Fibroblast of skin of left quadriceps (primary cell): ENCODE results near the gene ZDHHC7.

Experiments
- DNase-seq, 2 experiments: peaks; one replicate each; pipeline ENCODE4 v3.0.0-alpha.2; 2013; ENCODE audit warnings: low read depth in 2 of 2

The ZDHHC7 gene

GRCh38 chr16:85018529-85019236, 7.3 kb upstream of the ZDHHC7 start:
- DNase-seq = no peak

- DNase-seq = no peak
These were observed 6.3 kb upstream of the ZDHHC7 start for GRCh38 chr16:85017633-85018032.

DNA sequence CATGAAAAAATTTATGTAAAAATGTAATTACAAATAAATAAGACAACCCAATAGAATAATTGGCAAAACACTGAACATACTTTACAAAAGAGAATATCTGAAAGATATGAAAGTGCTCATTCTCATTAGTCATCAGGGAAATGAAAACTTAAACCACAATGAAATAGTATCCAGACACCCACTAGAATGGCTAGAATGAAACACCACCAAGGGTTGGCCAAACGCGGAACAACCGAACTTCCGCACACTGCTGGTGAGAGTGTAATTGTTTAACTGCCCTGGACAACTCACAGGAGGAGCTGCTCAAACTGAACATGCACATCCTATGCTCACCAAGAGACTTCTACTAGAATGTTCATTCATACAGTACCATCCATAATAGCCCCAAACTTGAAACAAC, 5.8 kb upstream of the ZDHHC7 start:
- no peak for DNase-seq

DNA sequence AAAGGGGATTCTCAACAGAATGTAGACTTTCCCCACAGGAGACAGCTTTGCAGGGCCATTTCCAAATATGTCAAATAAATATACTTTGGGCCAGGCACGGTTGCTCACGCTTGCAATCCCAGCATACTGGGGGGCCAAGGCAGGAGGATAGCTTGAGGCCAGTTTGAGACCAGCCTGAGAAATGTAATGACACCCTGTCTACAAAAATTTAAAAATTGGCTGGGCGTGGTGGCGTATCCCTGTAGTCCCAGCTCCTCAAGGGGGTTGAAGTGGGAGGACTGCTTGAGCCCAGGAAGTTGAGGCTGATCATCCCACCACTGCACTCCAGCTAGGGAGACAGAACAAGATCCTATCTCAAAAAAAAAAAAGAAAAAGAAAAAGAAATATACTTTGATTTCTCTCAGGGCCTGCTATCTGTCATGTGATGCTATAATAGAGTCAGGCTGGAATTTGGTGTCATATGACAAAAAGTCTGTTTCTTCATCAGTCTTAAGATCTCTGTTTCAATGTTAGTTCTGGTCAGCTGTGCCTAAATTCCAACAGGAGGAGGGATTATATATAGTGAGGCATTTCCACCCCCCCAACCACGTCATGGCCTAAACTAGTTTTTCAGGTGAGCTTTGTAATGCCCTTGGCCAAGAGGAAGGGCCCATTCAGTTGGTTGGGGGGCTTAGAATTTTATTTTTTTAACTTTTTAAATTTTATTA, 4.3 kb upstream of the ZDHHC7 start:
- no peak for DNase-seq

- no peak for DNase-seq
These were observed 3.0 kb upstream of the ZDHHC7 start for GRCh38 chr16:85014311-85014710.

GRCh38 chr16:85011846-85012284, 530 bp upstream of the ZDHHC7 start:
- DNase-seq = no peak

- DNase-seq = no peak
These were observed 847 bp downstream of the ZDHHC7 start for GRCh38 chr16:85010446-85010930.

- DNase-seq = no peak
These were observed 3.1 kb downstream of the ZDHHC7 start for GRCh38 chr16:85008271-85008670.

GRCh38 chr16:85007496-85008214, 3.7 kb downstream of the ZDHHC7 start:
- no peak for DNase-seq

GRCh38 chr16:85006639-85007038, 4.7 kb downstream of the ZDHHC7 start:
- peak in 1 of 2 experiments; percentile 52 for DNase-seq

DNA sequence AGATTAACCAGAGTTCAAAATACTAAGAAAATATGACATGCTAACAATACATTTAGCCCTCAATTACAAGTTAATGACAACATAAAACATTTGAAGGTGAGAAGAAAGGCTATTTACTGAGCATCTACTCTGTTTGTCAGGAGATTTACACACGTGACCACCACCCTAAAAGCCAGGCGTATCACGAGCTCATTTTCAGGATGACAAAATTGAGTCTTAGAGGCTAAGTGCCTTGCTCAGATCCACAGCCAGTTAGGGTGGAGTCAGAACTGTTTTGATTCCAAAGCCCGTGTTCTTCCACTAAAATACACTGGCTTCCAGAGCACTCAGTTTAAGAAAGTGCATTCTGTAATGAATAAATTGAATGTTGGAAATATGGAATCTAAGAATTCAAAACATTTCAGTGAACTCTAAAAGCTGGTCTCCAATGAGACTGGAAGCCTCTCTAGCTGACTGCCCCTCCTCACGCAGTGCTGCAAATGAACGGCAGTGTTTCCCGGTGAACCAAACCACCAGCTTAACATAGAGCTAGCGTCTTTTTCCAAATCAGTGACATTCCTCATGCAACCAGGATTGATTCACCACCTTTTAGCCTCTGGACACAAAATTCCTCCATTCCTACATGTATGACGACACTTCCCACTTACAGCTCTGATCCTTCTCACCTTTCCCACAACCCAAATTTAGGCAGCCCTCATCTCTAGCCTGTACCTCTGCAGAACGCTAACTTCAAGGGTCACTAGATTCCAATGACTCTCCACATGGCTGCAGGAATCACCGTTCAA, 5.9 kb downstream of the ZDHHC7 start:
- DNase-seq = no peak

GRCh38 chr16:85004587-85005205, 6.6 kb downstream of the ZDHHC7 start:
- DNase-seq = peak; percentile 84 to 86

GRCh38 chr16:85003725-85004586, 7.4 kb downstream of the ZDHHC7 start:
- DNase-seq = no peak

GRCh38 chr16:85003076-85003475, 8.3 kb downstream of the ZDHHC7 start:
- DNase-seq = no peak

GRCh38 chr16:85002608-85003007, 8.7 kb downstream of the ZDHHC7 start:
- DNase-seq = no peak

DNA sequence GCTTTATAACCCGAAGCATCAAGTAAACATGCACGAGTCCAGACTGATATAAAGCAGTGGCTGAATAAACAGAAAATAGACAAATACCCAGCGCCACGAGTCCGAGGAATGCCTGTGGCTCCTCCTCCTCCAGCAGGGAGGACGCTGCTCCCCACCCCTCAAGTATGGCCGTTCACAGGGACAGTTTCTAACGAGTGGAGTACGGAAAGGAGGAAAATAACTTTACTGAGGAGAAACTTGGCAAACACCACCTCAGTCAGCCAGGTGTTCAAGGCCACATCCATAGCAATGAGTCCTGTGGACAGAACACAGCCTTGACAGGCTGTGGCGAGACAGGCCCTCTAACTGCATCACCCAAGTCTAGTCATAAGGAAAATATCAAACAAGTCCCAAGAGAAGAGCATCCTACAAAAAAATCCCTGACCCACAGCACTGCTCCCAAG, 9.2 kb downstream of the ZDHHC7 start:
- no peak for DNase-seq

DNA sequence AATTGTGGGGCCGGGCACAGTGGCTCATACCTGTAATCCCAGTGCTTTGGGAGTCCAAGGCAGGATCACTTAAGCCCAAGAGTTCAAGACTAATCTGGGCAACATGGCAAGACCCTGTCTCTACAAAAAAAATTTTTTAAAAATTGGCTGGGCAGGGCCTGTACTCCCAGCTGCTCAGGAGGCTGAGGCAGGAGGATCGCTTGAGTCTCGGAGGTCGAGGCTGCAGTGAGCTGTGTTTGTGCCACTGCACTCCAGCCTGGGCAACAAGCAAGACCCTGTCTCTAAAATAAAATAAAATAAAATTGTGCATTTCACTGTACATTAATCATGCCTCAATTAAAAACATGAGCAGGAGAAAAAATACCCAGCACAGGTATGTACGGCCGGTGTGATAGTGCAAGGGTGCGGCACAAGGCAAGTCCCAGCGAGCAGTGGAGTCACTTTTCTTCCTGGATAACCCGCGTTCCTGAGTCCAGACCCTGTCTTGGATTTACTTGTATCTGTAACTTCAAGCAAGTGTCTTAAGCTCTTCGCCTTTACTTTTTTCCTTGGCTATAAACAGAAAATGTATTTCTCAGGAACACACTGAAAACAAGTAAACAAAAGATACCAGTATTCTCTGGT, 11.4 kb downstream of the ZDHHC7 start:
- no peak for DNase-seq

GRCh38 chr16:84999200-84999599, 12.1 kb downstream of the ZDHHC7 start:
- DNase-seq = no peak

GRCh38 chr16:84996365-84996764, 15.0 kb downstream of the ZDHHC7 start:
- no peak for DNase-seq

- no peak for DNase-seq
These were observed 15.7 kb downstream of the ZDHHC7 start for GRCh38 chr16:84995663-84996062.
